Liver (tissue), 9 donors: ENCODE measurements around the gene NCK1. TPM values are rescaled to one million over a fixed set of nuclear protein-coding genes. Genes with fewer than 3 reads are reported as not detected.

Source experiments
- DNase-seq: peaks from one replicate; pipeline ENCODE4 v3.0.0-alpha.2; 2017; ENCODE audit warnings: low spot score
- H3K27ac ChIP-seq, 2 donors: one replicate each; pipeline ENCODE4 v1.7.0; 2013; ENCODE audit warnings: inconsistent platforms in 2 of 2, low read length in 2 of 2, control low read depth in 1 of 2, low read depth in 1 of 2, mild to moderate bottlenecking in 1 of 2
- H3K27me3 ChIP-seq, 4 donors: one replicate each; pipeline versions ENCODE4 v1.6.1 to v1.7.0; 2013; ENCODE audit warnings: low read length in 3 of 4, inconsistent platforms in 1 of 4, mild to moderate bottlenecking in 1 of 4, moderate library complexity in 1 of 4; ENCODE audit not compliant: control insufficient read depth in 4 of 4, insufficient read depth in 4 of 4
- H3K36me3 ChIP-seq, 4 donors: one replicate each; pipeline versions ENCODE4 v1.6.1 to v1.7.0; 2013; ENCODE audit warnings: low read length in 3 of 4, mild to moderate bottlenecking in 3 of 4, low read depth in 1 of 4, moderate library complexity in 1 of 4; ENCODE audit not compliant: control insufficient read depth in 4 of 4, insufficient read depth in 3 of 4
- H3K4me1 ChIP-seq, 4 donors: one replicate each; pipeline versions ENCODE4 v1.6.1 to v1.7.0; 2013; ENCODE audit warnings: low read length in 3 of 4, mild to moderate bottlenecking in 3 of 4, moderate library complexity in 1 of 4; ENCODE audit not compliant: control insufficient read depth in 4 of 4, insufficient read depth in 4 of 4
- H3K4me3 ChIP-seq, 3 donors: one replicate each; pipeline versions ENCODE4 v1.6.1 to v1.7.0; 2013; ENCODE audit warnings: low read length in 3 of 3, control low read depth in 1 of 3, low read depth in 1 of 3, mild to moderate bottlenecking in 1 of 3
- H3K9ac ChIP-seq, 2 donors: one replicate each; pipeline ENCODE4 v1.7.0; 2013; ENCODE audit warnings: low read length in 2 of 2, mild to moderate bottlenecking in 2 of 2, moderate library complexity in 2 of 2, control low read depth in 1 of 2, low read depth in 1 of 2
- H3K9me3 ChIP-seq, 4 donors: one replicate each; pipeline versions ENCODE4 v1.6.1 to v1.7.0; 2013; ENCODE audit warnings: low read length in 3 of 4; ENCODE audit not compliant: control insufficient read depth in 4 of 4
- EGR1 ChIP-seq, 2 donors: IDR thresholded peaks; 2 replicates each; pipeline ENCODE4 v1.6.1; 2016 to 2018; ENCODE audit warnings: antibody characterized with exemption in 2 of 2, low read depth in 2 of 2
- FOXA1 ChIP-seq: IDR thresholded peaks from 2 replicates; pipeline ENCODE4 v1.6.1; 2016; ENCODE audit warnings: antibody characterized with exemption
- FOXA2 ChIP-seq: IDR thresholded peaks from 2 replicates; pipeline ENCODE4 v1.6.1; 2016; ENCODE audit warnings: antibody characterized with exemption
- GABPA ChIP-seq, 2 donors: IDR thresholded peaks in 1 of 2; conservative IDR thresholded peaks in 1 of 2; 2 replicates each; pipeline ENCODE4 v1.6.1; 2016; ENCODE audit warnings: antibody characterized with exemption in 2 of 2, mild to moderate bottlenecking in 1 of 2, moderate library complexity in 1 of 2
- HNF4A ChIP-seq, 2 donors: conservative IDR thresholded peaks; 2 replicates each; pipeline ENCODE4 v1.6.1; 2016; ENCODE audit warnings: antibody characterized with exemption in 2 of 2, mild to moderate bottlenecking in 2 of 2
- HNF4G ChIP-seq: IDR thresholded peaks from 2 replicates; pipeline ENCODE4 v1.6.1; 2016; ENCODE audit warnings: antibody characterized with exemption
- JUND ChIP-seq, 2 donors: IDR thresholded peaks; 2 replicates each; pipeline ENCODE4 v1.6.1; 2016; ENCODE audit warnings: antibody characterized with exemption in 2 of 2
- MAX ChIP-seq: IDR thresholded peaks from 2 replicates; pipeline ENCODE4 v1.6.1; 2016; ENCODE audit warnings: antibody characterized with exemption
- NR2F2 ChIP-seq: IDR thresholded peaks from 2 replicates; pipeline ENCODE4 v1.6.1; 2016; ENCODE audit warnings: antibody characterized with exemption
- RAD21 ChIP-seq, 2 donors: IDR thresholded peaks; 2 replicates each; pipeline ENCODE4 v1.6.1; 2016; ENCODE audit warnings: antibody characterized with exemption in 2 of 2, mild to moderate bottlenecking in 2 of 2
- RXRA ChIP-seq, 2 donors: IDR thresholded peaks; 2 replicates each; pipeline ENCODE4 v1.6.1; 2017 to 2018; ENCODE audit warnings: antibody characterized with exemption in 2 of 2, mild to moderate bottlenecking in 1 of 2
- SP1 ChIP-seq: IDR thresholded peaks from 2 replicates; pipeline ENCODE4 v1.6.1; 2018; ENCODE audit warnings: antibody characterized with exemption, mild to moderate bottlenecking
- TAF1 ChIP-seq: conservative IDR thresholded peaks from 2 replicates; pipeline ENCODE4 v1.6.1; 2016; ENCODE audit warnings: antibody characterized with exemption, mild to moderate bottlenecking
- YY1 ChIP-seq: IDR thresholded peaks from 2 replicates; pipeline ENCODE4 v1.6.1; 2016; ENCODE audit warnings: antibody characterized with exemption, mild to moderate bottlenecking
- WGBS: extraction: QIAGEN DNeasy Blood & Tissue Kit; methylation state at CpG from one replicate; pipeline ENCODE4 v1.1.7; 2013; 5-methylcytosine and 5-hydroxymethylcytosine counted together
- polyA plus RNA-seq, 2 donors: library from polyadenylated mRNA; stranded (reverse) in 1 of 2; unstranded in 1 of 2; fragments of 200-250 nt in 1 of 2; fragments of >200 nt in 1 of 2; fragmentation: Nextera tagmentation in 1 of 2; extraction: Ambion mirVana in 1 of 2; gene quantifications; one replicate each; pipeline versions ENCODE4 v1.2.1 to v1.2.3, GENCODE V29; 2013 to 2015
- total RNA-seq, 2 donors: library from RNA; depleted of rRNA; stranded (reverse); fragments of >200 nt; gene quantifications; one replicate each; pipeline ENCODE4 v1.2.3, GENCODE V29; 2014
- TF ChIP-seq, protein P1 (sequence below): IDR thresholded peaks from 2 replicates; pipeline ENCODE4 v1.6.1; 2016; ENCODE audit warnings: antibody characterized with exemption
- TF ChIP-seq, protein P2 (sequence below): IDR thresholded peaks from 2 replicates; pipeline ENCODE4 v1.6.1; 2016; ENCODE audit warnings: antibody characterized with exemption, mild to moderate bottlenecking
- donor health status: healthy.
- donor health status: healthy.
- donor health status: healthy.
- donor health status: healthy.
- donor health status: healthy.

NCK1 gene
- total and polyA plus RNA-seq, 4 donors = 13.7 to 35.8 (median 19.4) TPM

DNA sequence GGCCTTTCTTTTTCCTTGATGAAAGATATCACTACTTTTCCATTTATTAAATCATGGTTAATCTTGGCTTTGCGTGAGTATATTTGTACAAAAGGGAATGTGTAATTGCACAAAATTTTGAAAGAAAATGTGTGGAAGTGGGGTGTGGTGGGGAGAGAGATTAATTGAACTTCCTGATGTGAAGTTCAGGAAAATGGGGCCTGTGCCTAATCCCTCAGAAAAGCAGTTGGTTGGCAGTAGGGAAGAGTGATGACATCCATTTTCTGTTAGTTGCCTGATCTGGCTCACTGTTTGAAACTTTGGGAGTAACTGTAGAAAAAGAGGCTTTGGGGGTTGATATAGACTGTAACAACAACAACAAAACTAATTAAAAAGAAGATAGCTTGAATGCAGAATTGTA, 85.0 kb downstream of the NCK1 start:
- no peak overlapping the region for H3K27ac ChIP-seq
- H3K27me3 ChIP-seq = no peaks in the 10 kb centered on the region
- H3K36me3 ChIP-seq = peaks cover 0 to 9% (median 4%) of the 10 kb centered on the region in 4 donors
- 94% methylated on average over 1 of the region's 1 CpG for WGBS
- H3K4me1 ChIP-seq = peaks cover 0 to 9% (median 2%) of the 10 kb centered on the region in 4 donors
- no peak overlapping the region for H3K9ac ChIP-seq
- TF ChIP-seq FOXA1 = no peak
- no peak for TF ChIP-seq HNF4A (conservative IDR thresholded peaks at IDR 0.05)
- no peak for TF ChIP-seq JUND (IDR thresholded peaks at IDR 0.05)
- TF ChIP-seq, protein P1, sequence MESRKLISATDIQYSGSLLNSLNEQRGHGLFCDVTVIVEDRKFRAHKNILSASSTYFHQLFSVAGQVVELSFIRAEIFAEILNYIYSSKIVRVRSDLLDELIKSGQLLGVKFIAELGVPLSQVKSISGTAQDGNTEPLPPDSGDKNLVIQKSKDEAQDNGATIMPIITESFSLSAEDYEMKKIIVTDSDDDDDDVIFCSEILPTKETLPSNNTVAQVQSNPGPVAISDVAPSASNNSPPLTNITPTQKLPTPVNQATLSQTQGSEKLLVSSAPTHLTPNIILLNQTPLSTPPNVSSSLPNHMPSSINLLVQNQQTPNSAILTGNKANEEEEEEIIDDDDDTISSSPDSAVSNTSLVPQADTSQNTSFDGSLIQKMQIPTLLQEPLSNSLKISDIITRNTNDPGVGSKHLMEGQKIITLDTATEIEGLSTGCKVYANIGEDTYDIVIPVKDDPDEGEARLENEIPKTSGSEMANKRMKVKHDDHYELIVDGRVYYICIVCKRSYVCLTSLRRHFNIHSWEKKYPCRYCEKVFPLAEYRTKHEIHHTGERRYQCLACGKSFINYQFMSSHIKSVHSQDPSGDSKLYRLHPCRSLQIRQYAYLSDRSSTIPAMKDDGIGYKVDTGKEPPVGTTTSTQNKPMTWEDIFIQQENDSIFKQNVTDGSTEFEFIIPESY = no peak
- TF ChIP-seq EGR1 (IDR thresholded peaks at IDR 0.05; ENCODE audit: low read depth in 2 of 2) = no peak
- TF ChIP-seq, protein P2, sequence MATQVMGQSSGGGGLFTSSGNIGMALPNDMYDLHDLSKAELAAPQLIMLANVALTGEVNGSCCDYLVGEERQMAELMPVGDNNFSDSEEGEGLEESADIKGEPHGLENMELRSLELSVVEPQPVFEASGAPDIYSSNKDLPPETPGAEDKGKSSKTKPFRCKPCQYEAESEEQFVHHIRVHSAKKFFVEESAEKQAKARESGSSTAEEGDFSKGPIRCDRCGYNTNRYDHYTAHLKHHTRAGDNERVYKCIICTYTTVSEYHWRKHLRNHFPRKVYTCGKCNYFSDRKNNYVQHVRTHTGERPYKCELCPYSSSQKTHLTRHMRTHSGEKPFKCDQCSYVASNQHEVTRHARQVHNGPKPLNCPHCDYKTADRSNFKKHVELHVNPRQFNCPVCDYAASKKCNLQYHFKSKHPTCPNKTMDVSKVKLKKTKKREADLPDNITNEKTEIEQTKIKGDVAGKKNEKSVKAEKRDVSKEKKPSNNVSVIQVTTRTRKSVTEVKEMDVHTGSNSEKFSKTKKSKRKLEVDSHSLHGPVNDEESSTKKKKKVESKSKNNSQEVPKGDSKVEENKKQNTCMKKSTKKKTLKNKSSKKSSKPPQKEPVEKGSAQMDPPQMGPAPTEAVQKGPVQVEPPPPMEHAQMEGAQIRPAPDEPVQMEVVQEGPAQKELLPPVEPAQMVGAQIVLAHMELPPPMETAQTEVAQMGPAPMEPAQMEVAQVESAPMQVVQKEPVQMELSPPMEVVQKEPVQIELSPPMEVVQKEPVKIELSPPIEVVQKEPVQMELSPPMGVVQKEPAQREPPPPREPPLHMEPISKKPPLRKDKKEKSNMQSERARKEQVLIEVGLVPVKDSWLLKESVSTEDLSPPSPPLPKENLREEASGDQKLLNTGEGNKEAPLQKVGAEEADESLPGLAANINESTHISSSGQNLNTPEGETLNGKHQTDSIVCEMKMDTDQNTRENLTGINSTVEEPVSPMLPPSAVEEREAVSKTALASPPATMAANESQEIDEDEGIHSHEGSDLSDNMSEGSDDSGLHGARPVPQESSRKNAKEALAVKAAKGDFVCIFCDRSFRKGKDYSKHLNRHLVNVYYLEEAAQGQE = no peak
- no peak for TF ChIP-seq MAX
- TF ChIP-seq YY1 = no peak
- TF ChIP-seq GABPA (IDR thresholded peaks at IDR 0.05 in 1 of 2, conservative IDR thresholded peaks at IDR 0.05 in 1 of 2) = no peak
- TF ChIP-seq SP1 = no peak
- TF ChIP-seq HNF4G = no peak
- no peak for TF ChIP-seq TAF1
- no peak for TF ChIP-seq RAD21 (IDR thresholded peaks at IDR 0.05)
- no peak for TF ChIP-seq NR2F2
- no peak for DNase-seq
- no peaks in the 10 kb centered on the region for H3K9me3 ChIP-seq
- H3K4me3 ChIP-seq = no peak overlapping the region

GRCh38 chr3:136947477-136947876, 85.5 kb downstream of the NCK1 start:
- Histone ChIP-seq H3K27me3 (no peaks in the 10 kb centered on the region), H3K9me3 (no peaks in the 10 kb centered on the region), H3K27ac (no peak overlapping the region), H3K36me3 (peaks cover 0 to 9% (median 4%) of the 10 kb centered on the region in 4 donors), H3K9ac (no peak overlapping the region), H3K4me3 (no peak overlapping the region), H3K4me1 (peaks cover 0 to 9% (median 2%) of the 10 kb centered on the region in 4 donors)
- TF ChIP-seq, protein P1 = no peak
- no peak for TF ChIP-seq SP1
- TF ChIP-seq FOXA1 = no peak
- no peak for TF ChIP-seq RAD21 (IDR thresholded peaks at IDR 0.05)
- TF ChIP-seq RXRA (IDR thresholded peaks at IDR 0.05) = no peak
- no peak for TF ChIP-seq FOXA2
- no peak for TF ChIP-seq YY1
- TF ChIP-seq EGR1 (IDR thresholded peaks at IDR 0.05; ENCODE audit: low read depth in 2 of 2) = no peak
- TF ChIP-seq NR2F2 = no peak
- no peak for TF ChIP-seq MAX
- TF ChIP-seq, protein P2 = no peak
- no peak for TF ChIP-seq HNF4G
- DNase-seq = no peak
- 49% methylated on average over 2 of the region's 2 CpGs for WGBS
